Measurements from ENCODE around the gene CD226.

DNA sequence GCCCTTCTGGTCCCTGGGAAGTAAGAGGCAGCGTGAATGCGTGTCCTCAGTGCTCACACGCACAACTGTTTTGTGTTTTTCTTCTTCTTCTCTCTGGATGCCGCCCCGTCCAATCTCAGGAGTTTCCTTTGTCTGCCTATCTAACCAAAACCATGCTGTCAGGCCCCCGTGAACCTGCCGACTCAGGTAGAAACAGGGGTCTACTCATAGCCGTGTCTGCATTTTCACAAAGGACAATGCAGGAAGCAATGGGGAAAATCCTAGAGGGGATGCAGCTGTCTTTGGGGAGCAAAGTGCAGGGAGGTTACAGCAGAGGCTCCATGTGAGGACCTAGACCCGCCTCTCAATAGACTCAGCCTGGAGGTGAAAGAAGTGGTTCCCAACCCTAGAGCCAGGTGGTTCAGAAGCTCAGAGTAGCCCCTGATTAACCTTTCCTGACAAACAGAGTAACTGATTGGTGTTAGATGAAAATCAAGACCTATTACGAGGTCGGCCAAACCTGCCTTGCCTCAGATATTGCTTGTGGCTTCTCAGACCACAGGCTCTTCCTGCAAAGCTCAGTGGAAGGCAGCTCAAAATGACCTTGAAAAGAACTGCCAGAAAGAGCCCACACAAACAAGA lies 49.3 kb downstream of the CD226 start:
- no peak for TF ChIP-seq EZH2 (IDR thresholded peaks at IDR 0.05)
- no peak for TF ChIP-seq POLR2AphosphoS5 (IDR thresholded peaks at IDR 0.05; ENCODE audit: borderline replicate concordance, low read depth, low read length)
- no peak for TF ChIP-seq FOXP2 (optimal IDR thresholded peaks at IDR 0.05; ENCODE audit: control extremely low read depth, extremely low read length, insufficient read depth)
